ENCODE data around the gene CTIF. TPM values are rescaled to one million over a fixed set of nuclear protein-coding genes. Genes with fewer than 3 reads are reported as not detected.

The CTIF gene
- total and polyA plus RNA-seq, 4 donors, result 10.6 to 26.7 (median 12.3) TPM

- Histone ChIP-seq H3K27me3 (ENCODE audit: control insufficient read depth in 4 of 4, insufficient read depth in 4 of 4, low read length in 3 of 4) (no peaks in the 10 kb centered on the region), H3K36me3 (ENCODE audit: control insufficient read depth in 4 of 4, insufficient read depth in 3 of 4, low read depth in 1 of 4, low read length in 3 of 4) (no peaks in the 10 kb centered on the region), H3K4me1 (ENCODE audit: control insufficient read depth in 4 of 4, insufficient read depth in 4 of 4, low read length in 3 of 4) (peaks cover 10 to 25% (median 17%) of the 10 kb centered on the region in 4 donors), H3K4me3 (ENCODE audit: low read depth in 1 of 3, low read length in 3 of 3) (no peak overlapping the region), H3K9ac (ENCODE audit: low read depth in 1 of 2, low read length in 2 of 2) (no peak overlapping the region), H3K9me3 (ENCODE audit: control insufficient read depth in 4 of 4, low read length in 3 of 4) (no peaks in the 10 kb centered on the region), H3K27ac (ENCODE audit: low read depth in 1 of 2, low read length in 2 of 2) (no peak overlapping the region)
- no peak for DNase-seq (ENCODE audit: low spot score)
- 94% methylated on average over 8 of the region's 8 CpGs for WGBS
- TF ChIP-seq NR2F2 (IDR thresholded peaks at IDR 0.05), result no peak
- TF ChIP-seq EGR1 (IDR thresholded peaks at IDR 0.05; ENCODE audit: low read depth in 2 of 2), result no peak
- TF ChIP-seq FOXA2 (IDR thresholded peaks at IDR 0.05), result no peak
- TF ChIP-seq GABPA (IDR thresholded peaks at IDR 0.05 in 1 of 2, conservative IDR thresholded peaks at IDR 0.05 in 1 of 2), result no peak
- no peak for TF ChIP-seq RXRA (IDR thresholded peaks at IDR 0.05)
- no peak for TF ChIP-seq HNF4G (IDR thresholded peaks at IDR 0.05)
- no peak for TF ChIP-seq CTCF (IDR thresholded peaks at IDR 0.05; ENCODE audit: low read depth, low read length, missing input control)
- TF ChIP-seq HNF4A (conservative IDR thresholded peaks at IDR 0.05), result no peak
- TF ChIP-seq YY1 (IDR thresholded peaks at IDR 0.05), result no peak
- TF ChIP-seq ZBTB33 (IDR thresholded peaks at IDR 0.05), result no peak
- TF ChIP-seq, protein P1, sequence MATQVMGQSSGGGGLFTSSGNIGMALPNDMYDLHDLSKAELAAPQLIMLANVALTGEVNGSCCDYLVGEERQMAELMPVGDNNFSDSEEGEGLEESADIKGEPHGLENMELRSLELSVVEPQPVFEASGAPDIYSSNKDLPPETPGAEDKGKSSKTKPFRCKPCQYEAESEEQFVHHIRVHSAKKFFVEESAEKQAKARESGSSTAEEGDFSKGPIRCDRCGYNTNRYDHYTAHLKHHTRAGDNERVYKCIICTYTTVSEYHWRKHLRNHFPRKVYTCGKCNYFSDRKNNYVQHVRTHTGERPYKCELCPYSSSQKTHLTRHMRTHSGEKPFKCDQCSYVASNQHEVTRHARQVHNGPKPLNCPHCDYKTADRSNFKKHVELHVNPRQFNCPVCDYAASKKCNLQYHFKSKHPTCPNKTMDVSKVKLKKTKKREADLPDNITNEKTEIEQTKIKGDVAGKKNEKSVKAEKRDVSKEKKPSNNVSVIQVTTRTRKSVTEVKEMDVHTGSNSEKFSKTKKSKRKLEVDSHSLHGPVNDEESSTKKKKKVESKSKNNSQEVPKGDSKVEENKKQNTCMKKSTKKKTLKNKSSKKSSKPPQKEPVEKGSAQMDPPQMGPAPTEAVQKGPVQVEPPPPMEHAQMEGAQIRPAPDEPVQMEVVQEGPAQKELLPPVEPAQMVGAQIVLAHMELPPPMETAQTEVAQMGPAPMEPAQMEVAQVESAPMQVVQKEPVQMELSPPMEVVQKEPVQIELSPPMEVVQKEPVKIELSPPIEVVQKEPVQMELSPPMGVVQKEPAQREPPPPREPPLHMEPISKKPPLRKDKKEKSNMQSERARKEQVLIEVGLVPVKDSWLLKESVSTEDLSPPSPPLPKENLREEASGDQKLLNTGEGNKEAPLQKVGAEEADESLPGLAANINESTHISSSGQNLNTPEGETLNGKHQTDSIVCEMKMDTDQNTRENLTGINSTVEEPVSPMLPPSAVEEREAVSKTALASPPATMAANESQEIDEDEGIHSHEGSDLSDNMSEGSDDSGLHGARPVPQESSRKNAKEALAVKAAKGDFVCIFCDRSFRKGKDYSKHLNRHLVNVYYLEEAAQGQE (IDR thresholded peaks at IDR 0.05), result no peak
- no peak for TF ChIP-seq RAD21 (IDR thresholded peaks at IDR 0.05)
- TF ChIP-seq, protein P2, sequence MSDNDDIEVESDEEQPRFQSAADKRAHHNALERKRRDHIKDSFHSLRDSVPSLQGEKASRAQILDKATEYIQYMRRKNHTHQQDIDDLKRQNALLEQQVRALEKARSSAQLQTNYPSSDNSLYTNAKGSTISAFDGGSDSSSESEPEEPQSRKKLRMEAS (IDR thresholded peaks at IDR 0.05), result no peak
- TF ChIP-seq JUND (IDR thresholded peaks at IDR 0.05), result no peak
- TF ChIP-seq SP1 (IDR thresholded peaks at IDR 0.05), result no peak
- TF ChIP-seq TAF1 (conservative IDR thresholded peaks at IDR 0.05), result no peak
- TF ChIP-seq FOXA1 (IDR thresholded peaks at IDR 0.05), result no peak
- TF ChIP-seq, protein P3, sequence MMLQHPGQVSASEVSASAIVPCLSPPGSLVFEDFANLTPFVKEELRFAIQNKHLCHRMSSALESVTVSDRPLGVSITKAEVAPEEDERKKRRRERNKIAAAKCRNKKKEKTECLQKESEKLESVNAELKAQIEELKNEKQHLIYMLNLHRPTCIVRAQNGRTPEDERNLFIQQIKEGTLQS (IDR thresholded peaks at IDR 0.05), result no peak
These were observed 46.0 kb upstream of the CTIF start for GRCh38 chr18:48492880-48493279.

All from liver (tissue), 9 donors.